Measurements from ENCODE around the gene UVRAG. TPM values are rescaled to one million over a fixed set of nuclear protein-coding genes. Genes with fewer than 3 reads are reported as not detected.

Gene UVRAG
- 10 to 100 TPM; 14.6 to 28.0 (median 20.7) TPM for total RNA-seq

- H3K4me3 ChIP-seq (ENCODE audit: low read depth, poor library complexity, severe bottlenecking) = peak within 1 kb of the TSS; percentile 76
- DNase-seq (ENCODE audit: low spot score in 2 of 2) = peak; percentile 99 to 100
- intact Hi-C loops (cut with DNase I; ENCODE audit: low total_unique reads) = no loop called here
- TF ChIP-seq CTCF (IDR thresholded peaks at IDR 0.05) = no peak
- TF ChIP-seq POLR2A (IDR thresholded peaks at IDR 0.05) = peak in 1 of 2 donors; percentile 67
- 0 to 1% methylated on average over 35 to 39 of the region's 39 CpGs for WGBS, 2 donors
Observed at GRCh38 chr11:75814677-75815344, at the start of gene UVRAG. TSS of gene UVRAG (plus strand) at chr11:75815210. CDS start at chr11:75815408, 198 bp downstream.

GRCh38 chr11:75766443-75767227 lies 48.4 kb upstream of the UVRAG start:
- DNase-seq (ENCODE audit: low spot score in 2 of 2) = no peak
- intact Hi-C loops (cut with DNase I; ENCODE audit: low total_unique reads) = no loop called here
- no peak overlapping the region for H3K4me3 ChIP-seq (ENCODE audit: low read depth, poor library complexity, severe bottlenecking)
- TF ChIP-seq CTCF (IDR thresholded peaks at IDR 0.05) (no peak), POLR2A (IDR thresholded peaks at IDR 0.05) (no peak)
- 79 to 80% methylated on average over 4 of the region's 4 CpGs for WGBS, 2 donors

- no peak overlapping the region for H3K4me3 ChIP-seq (ENCODE audit: low read depth, poor library complexity, severe bottlenecking)
- WGBS, 2 donors = 93 to 95% methylated on average over 6 of the region's 6 CpGs
- no peak for DNase-seq (ENCODE audit: low spot score in 2 of 2)
- intact Hi-C loops (cut with DNase I; ENCODE audit: low total_unique reads) = no loop called here
- TF ChIP-seq POLR2A (IDR thresholded peaks at IDR 0.05) (no peak), CTCF (IDR thresholded peaks at IDR 0.05) (no peak)
Observed at GRCh38 chr11:75767228-75767572, 47.8 kb upstream of the UVRAG start.

GRCh38 chr11:75767793-75768111 lies 47.3 kb upstream of the UVRAG start:
- DNase-seq (ENCODE audit: low spot score in 2 of 2) = no peak
- H3K4me3 ChIP-seq (ENCODE audit: low read depth, poor library complexity, severe bottlenecking) = no peak overlapping the region
- TF ChIP-seq CTCF (IDR thresholded peaks at IDR 0.05) = no peak
- no peak for TF ChIP-seq POLR2A (IDR thresholded peaks at IDR 0.05)
- intact Hi-C loops (cut with DNase I; ENCODE audit: low total_unique reads) = no loop called here
- WGBS, 2 donors = 50 to 56% methylated on average over 1 of the region's 1 CpG

GRCh38 chr11:75768112-75768908 lies 46.7 kb upstream of the UVRAG start, which contains the start of gene DGAT2:
TSS of gene DGAT2 (plus strand) at chr11:75768778. CDS start at chr11:75768992, 214 bp downstream.
- peak in 1 of 2 donors; percentile 90 for DNase-seq (ENCODE audit: low spot score in 2 of 2)
- WGBS, 2 donors = 3 to 14% methylated on average over 21 to 60 of the region's 66 CpGs
- intact Hi-C loops (cut with DNase I; ENCODE audit: low total_unique reads) = no loop called here

More at GRCh38 chr11:75768112-75768908, 46.7 kb upstream of the UVRAG start, which contains the start of gene DGAT2:
- H3K4me3 ChIP-seq (ENCODE audit: low read depth, poor library complexity, severe bottlenecking) = peak within 1 kb of the TSS; percentile 12
- no peak for TF ChIP-seq CTCF (IDR thresholded peaks at IDR 0.05)
- no peak for TF ChIP-seq POLR2A (IDR thresholded peaks at IDR 0.05)

Data from lower leg skin (tissue), 4 donors.